Measurements from ENCODE around the gene SHLD1. TPM values are rescaled to one million over a fixed set of nuclear protein-coding genes. Genes with fewer than 3 reads are reported as not detected.
"Not testable (repeated sequence)": the region's sequence is repeated elsewhere in the genome, so short reads cannot be mapped to it uniquely, and the experiment has no call there.

The SHLD1 gene
- polyA plus RNA-seq, 3 donors from 2014 or later = 22.1 to 29.9 (median 27.0) TPM

DNA sequence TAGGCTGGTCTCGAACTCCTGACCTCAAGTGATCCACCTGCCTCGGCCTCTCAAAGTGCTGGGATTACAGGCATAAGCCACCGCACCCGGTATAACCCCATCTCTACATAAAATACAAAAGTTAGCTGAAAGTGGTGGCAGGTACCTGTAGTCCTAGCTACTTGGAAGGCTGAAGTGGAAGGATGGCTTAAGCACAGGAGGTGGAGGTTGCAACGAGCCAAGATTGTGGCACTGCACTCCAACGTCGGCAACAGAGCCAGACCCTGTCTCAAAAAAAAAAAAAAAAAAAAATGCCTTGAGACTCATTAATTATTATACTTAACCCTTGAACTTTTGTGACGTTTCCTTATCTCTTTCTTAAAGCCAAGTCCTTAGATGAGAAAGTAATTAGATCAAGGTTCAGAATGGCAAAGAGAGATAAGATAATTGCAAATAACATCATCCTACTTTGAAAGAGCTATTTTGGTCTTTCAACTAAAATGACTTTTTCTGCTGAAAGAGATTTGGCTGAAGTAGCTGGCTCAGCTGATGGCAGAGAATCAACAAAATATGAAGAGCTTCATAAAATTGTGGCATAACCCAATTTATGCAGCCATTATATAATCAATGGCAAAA, 4.7 kb upstream of the SHLD1 start:
- Mint-ChIP-seq H3K27ac (no peak overlapping the region), H3K4me1 (peaks cover 4 to 8% of the 10 kb centered on the region in 2 donors), H3K27me3 (ENCODE audit: low read depth in 3 of 3) (peaks cover 2 to 7% (median 4%) of the 10 kb centered on the region in 3 donors), H3K9me3 (peaks cover 0 to 3% (median 0%) of the 10 kb centered on the region in 6 donors), H3K4me3 (no peak overlapping the region), H3K36me3 (peaks cover 3 to 6% (median 4%) of the 10 kb centered on the region in 3 donors)
- DNase-seq = no peak

DNA sequence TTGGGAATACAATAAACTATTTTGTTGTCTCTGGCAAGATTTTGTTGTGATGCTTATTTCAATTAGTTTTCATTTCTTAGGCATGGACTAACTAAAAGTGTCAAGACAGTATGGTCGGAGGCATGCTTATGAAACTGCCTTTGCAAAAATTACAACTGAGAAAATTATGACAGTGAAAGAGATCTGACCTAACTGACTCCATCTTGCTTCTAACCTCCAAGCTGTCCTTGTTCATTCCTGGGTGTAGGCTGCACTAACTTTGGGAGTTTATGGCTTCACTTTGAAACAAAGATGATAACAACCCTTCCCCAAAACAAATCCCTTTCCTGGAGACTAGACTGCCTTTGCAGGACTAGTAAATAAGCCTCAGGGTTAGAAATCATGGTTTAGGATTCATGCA, 4.1 kb upstream of the SHLD1 start:
- no peak for DNase-seq

DNA sequence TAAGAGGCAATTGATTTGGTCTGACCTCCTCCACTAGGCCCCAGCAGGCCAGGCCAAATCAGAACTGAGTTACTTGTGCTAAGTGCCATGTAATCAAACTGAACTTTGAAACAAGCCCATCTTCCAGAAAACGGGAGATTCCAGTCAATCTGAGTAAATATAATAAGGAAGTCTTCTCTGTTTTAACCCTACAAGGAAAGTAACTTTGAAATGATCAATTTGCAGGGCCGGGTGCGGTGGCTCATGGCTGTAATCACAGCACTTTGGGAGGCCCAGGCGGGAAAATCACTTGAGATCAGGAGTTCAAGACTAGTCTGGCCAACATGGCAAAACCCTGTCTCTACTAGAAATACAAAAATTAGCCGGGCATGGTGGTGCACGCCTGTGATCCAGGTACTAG, 2.0 kb upstream of the SHLD1 start:
- peaks cover 15 to 23% of the 10 kb centered on the region in 2 donors for H3K4me1 Mint-ChIP-seq
- no peak overlapping the region for H3K27ac Mint-ChIP-seq
- peak overlapping the region in 2 of 5 donors; percentile 5 to 28 for H3K4me3 Mint-ChIP-seq

More for the DNA sequence above, 4.1 kb upstream of the SHLD1 start:
- Mint-ChIP-seq H3K9me3 (peaks cover 0 to 3% (median 0%) of the 10 kb centered on the region in 6 donors), H3K4me3 (no peak overlapping the region), H3K4me1 (peaks cover 7 to 13% of the 10 kb centered on the region in 2 donors), H3K27ac (no peak overlapping the region), H3K27me3 (ENCODE audit: low read depth in 3 of 3) (peaks cover 2 to 7% (median 4%) of the 10 kb centered on the region in 3 donors), H3K36me3 (peaks cover 3 to 6% (median 4%) of the 10 kb centered on the region in 3 donors)

DNA sequence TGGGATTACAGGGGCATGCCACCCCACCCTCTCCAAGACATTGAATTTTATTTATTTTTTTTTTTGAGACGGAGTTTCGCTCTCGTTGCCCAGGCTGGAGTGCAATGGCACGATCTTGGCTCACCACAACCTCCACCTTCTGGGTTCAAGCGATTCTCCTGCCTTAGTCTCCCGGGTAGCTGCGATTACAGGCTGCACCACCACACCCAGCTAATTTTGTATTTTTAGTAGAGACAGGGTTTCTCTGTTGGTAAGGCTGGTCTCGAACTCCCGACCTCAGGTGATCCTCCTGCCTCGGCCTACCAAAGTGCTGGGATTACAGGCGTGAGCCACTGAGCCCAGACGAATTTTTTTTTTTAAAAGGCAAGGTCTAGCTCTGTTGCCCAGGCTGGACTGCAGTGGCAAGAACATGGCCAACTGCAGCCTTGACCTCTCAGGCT, 669 bp upstream of the SHLD1 start:
- H3K4me1 Mint-ChIP-seq = peaks cover 18 to 23% of the 10 kb centered on the region in 2 donors
- not testable (repeated sequence) for H3K27me3 Mint-ChIP-seq (ENCODE audit: low read depth in 3 of 3); H3K36me3 Mint-ChIP-seq; DNase-seq; H3K27ac Mint-ChIP-seq; H3K9me3 Mint-ChIP-seq
- peak overlapping the region in 2 of 5 donors; percentile 87 to 91 for H3K4me3 Mint-ChIP-seq

More for the DNA sequence above, 2.0 kb upstream of the SHLD1 start:
- DNase-seq = no peak
- H3K9me3 Mint-ChIP-seq = peaks cover 0 to 3% (median 0%) of the 10 kb centered on the region in 6 donors
- peaks cover 3 to 6% (median 4%) of the 10 kb centered on the region in 3 donors for H3K36me3 Mint-ChIP-seq
- H3K27me3 Mint-ChIP-seq (ENCODE audit: low read depth in 3 of 3) = peaks cover 2 to 6% (median 2%) of the 10 kb centered on the region in 3 donors

DNA sequence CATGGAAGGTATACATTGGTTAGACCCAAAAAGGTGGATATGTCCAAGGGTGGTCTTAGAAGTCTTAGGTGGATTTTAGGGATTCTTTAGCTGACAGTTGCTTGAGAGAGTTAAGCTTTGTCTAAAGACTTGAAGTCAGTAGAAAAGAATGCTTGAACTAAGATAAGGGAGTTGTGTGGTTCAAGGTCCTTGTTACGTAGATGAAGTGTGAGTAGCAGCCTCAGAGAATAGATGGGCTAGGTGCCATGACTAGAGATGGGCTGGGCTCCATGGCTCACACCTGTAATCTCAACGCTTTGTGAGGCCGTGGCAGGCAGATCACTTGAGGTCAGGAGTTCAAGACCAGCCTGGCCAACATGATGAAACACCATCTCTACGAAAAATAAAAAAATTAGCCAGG, 1.7 kb downstream of the SHLD1 start:
- H3K27me3 Mint-ChIP-seq (ENCODE audit: low read depth in 3 of 3) = peaks cover 0 to 3% (median 2%) of the 10 kb centered on the region in 3 donors
- peaks cover 3 to 6% (median 4%) of the 10 kb centered on the region in 3 donors for H3K36me3 Mint-ChIP-seq
- peak overlapping the region; percentile 87 to 99 (median 91) for H3K4me3 Mint-ChIP-seq
- peaks cover 19 to 23% of the 10 kb centered on the region in 2 donors for H3K4me1 Mint-ChIP-seq
- no peak for DNase-seq
- H3K9me3 Mint-ChIP-seq = peaks cover 0 to 3% (median 0%) of the 10 kb centered on the region in 6 donors
- H3K27ac Mint-ChIP-seq = peak overlapping the region in 2 of 6 donors; percentile 31 to 93

DNA sequence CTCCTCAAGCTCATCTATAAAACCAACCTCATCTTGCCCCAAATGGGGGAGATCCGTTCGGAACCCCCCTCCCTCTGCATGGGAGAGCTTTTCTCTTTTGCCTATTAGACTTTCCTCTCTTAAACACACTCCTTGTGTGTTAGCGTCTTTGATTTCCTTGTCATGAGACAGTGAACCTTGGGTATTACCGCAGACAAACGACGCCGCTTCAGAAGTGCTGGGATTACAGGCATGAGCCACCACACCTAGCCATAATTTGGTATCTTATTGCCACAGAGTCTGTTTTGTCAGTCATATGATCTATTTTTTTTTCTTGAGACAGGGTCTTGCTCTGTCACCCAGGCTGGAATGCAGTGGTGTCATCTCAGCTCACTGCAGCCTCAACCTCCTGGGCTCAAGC, 3.6 kb downstream of the SHLD1 start:
- H3K4me1 Mint-ChIP-seq = peaks cover 21 to 23% of the 10 kb centered on the region in 2 donors
- peaks cover 0 to 5% (median 2%) of the 10 kb centered on the region in 3 donors for H3K27me3 Mint-ChIP-seq (ENCODE audit: low read depth in 3 of 3)
- H3K9me3 Mint-ChIP-seq = peaks cover 0 to 3% (median 0%) of the 10 kb centered on the region in 6 donors
- no peak overlapping the region for H3K27ac Mint-ChIP-seq
- no peak overlapping the region for H3K4me3 Mint-ChIP-seq
- peaks cover 4 to 13% (median 10%) of the 10 kb centered on the region in 3 donors for H3K36me3 Mint-ChIP-seq
- DNase-seq = no peak

DNA sequence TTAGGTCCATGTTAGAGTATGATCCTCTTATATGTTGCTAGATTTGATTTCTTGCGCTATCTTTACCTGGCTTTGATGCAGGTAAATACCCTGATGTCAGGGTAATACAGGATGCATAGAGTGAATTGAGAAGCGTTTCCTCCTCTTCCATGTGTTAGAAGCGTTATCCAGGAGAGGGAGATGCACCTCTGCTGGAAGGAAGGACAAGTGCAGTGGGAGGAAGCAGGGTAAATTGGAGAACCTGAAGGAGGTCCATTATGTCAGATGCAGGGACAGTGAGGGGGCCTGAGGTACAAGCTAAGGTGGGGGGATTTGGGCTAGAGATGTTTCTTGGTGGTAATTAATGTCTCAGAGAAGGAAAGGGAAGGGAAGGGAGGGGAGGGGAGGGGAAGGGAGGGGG, 7.7 kb downstream of the SHLD1 start:
- Mint-ChIP-seq H3K27me3 (ENCODE audit: low read depth in 3 of 3) (peaks cover 0 to 1% (median 0%) of the 10 kb centered on the region in 3 donors), H3K9me3 (no peaks in the 10 kb centered on the region), H3K36me3 (peaks cover 5 to 24% (median 20%) of the 10 kb centered on the region in 3 donors), H3K4me1 (peaks cover 7 to 12% of the 10 kb centered on the region in 2 donors), H3K27ac (no peak overlapping the region), H3K4me3 (no peak overlapping the region)
- no peak for DNase-seq

DNA sequence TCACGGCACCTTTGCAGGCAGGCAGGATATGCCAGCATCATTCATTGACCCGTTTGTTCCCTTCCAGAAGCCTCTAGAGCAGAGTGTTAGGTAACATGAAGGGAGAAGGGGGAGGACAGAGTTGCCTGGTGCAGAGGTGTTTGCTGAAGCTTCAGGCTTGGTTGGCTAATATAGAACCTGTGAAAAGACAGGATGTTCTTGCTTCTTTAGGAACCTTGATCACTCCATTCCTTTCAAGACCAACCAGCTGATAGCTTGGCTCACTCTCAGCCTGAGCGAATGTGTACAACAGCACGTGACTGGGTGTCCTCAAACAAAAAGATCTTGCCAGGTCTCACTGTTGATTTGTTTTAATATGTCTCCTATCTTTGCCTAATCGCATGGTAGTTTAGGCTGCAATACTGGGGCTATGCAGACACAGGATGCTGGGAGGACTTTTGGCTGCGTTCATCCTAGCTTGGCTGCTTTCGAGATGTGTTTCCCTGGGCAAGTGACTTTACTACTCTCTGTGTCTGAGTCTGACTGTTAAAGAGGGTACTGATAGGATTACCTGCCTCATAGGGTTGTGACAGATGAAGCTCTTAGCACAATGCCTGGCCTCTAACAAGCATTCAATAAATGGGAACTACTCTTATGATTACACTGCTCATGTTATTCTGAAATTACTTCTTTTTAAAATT, 16.0 kb downstream of the SHLD1 start:
- H3K4me1 Mint-ChIP-seq = peaks cover 11 to 28% of the 10 kb centered on the region in 2 donors
- H3K27me3 Mint-ChIP-seq (ENCODE audit: low read depth in 3 of 3) = no peaks in the 10 kb centered on the region

DNA sequence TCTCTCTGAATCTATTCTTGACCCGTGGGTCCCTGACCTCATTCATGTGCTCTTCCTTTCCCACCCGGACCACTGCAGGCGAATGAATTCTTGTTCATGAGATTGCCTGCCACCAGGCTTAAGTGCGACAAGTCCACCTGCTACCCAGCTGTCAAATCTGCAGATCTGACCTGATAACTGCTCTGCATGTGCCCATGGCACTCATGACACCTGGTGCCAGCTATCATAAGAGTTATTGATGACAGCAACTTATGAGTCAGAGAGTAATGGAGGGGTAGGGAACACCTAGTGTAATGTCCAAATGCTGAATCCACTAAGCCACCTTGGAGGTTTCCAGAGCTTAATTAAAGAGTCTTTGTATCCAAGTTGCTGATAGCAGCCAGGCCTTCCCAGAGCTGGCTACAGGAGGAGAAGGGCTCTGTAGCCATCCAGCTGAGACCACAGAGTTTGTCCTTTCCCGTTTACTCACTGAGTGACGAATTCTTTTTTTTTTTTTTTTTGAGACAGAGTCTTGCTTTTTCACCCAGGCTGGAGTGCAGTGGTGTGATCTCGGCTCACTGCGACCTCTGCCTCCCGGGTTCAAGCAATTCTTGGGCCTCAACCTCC, 17.4 kb downstream of the SHLD1 start:
- peak overlapping the region in 1 of 6 donors; percentile 33 for H3K27ac Mint-ChIP-seq
- no peak for DNase-seq
- no peak overlapping the region for H3K4me3 Mint-ChIP-seq
- no peaks in the 10 kb centered on the region for H3K27me3 Mint-ChIP-seq (ENCODE audit: low read depth in 3 of 3)
- H3K36me3 Mint-ChIP-seq = peaks cover 8 to 19% (median 14%) of the 10 kb centered on the region in 3 donors
- H3K9me3 Mint-ChIP-seq = no peaks in the 10 kb centered on the region
- peaks cover 7 to 30% of the 10 kb centered on the region in 2 donors for H3K4me1 Mint-ChIP-seq

More for the DNA sequence above, 16.0 kb downstream of the SHLD1 start:
- no peak for DNase-seq
- H3K36me3 Mint-ChIP-seq = peaks cover 8 to 19% (median 14%) of the 10 kb centered on the region in 3 donors
- H3K9me3 Mint-ChIP-seq = no peaks in the 10 kb centered on the region
- no peak overlapping the region for H3K4me3 Mint-ChIP-seq
- H3K27ac Mint-ChIP-seq = peak overlapping the region in 1 of 6 donors; percentile 64

DNA sequence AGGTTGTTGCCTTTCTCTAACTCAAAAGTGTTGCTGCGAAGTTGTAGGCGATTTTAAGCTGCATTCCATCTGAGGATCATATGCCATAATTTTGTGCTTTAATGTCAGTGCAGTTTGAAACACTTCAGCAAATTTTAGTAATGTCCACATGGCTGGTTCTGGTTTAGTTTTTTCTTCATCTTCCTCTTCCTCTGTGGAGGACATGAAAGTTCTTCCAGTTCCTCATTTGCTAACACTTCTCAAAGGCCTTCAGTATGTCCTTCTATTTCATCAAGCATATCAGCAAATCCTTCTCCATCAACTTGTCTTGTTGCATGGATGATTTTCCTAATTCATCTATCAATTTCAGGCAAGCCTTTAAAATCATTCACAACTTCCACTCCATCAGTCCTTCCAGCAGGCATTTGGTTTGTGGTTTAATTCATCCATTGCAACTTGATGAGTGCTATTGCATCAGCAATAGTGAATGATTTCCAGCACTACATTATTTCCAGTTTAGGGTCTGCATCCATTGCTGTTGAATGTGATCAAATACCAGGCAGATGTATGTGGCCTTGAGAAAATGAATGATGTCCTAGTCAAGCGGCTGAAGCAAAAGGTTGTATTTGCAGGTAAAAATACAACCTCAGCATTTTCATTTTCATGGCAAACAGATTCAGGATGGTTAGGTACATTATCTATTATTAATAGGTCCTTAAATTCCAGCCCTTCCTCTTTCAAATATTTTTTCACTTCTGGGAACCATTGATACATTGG, 20.2 kb downstream of the SHLD1 start:
- Mint-ChIP-seq H3K9me3 (no peaks in the 10 kb centered on the region), H3K27ac (peak overlapping the region in 1 of 6 donors; percentile 9), H3K27me3 (ENCODE audit: low read depth in 3 of 3) (no peaks in the 10 kb centered on the region), H3K4me3 (no peak overlapping the region), H3K4me1 (peaks cover 4 to 23% of the 10 kb centered on the region in 2 donors), H3K36me3 (peaks cover 13 to 34% (median 14%) of the 10 kb centered on the region in 3 donors)
- no peak for DNase-seq

DNA sequence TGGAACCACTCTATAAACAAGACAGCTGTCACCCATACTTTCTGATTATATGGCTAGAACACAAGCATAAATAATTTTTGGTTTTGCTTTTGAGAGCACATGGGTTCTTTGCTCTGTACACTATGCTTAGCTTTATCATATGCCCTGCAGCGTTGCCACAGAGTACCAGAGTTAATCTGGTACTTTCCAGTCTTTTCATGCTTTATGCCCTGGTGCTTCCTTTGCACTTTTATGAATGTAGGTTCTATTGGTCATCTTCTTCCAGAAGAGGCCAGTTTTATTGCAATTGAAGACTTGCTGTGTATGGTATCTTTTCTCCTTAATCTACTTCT, 20.8 kb downstream of the SHLD1 start:
- no peaks in the 10 kb centered on the region for H3K9me3 Mint-ChIP-seq
- H3K4me3 Mint-ChIP-seq = no peak overlapping the region
- DNase-seq = no peak
- H3K27ac Mint-ChIP-seq = no peak overlapping the region
- H3K36me3 Mint-ChIP-seq = peaks cover 13 to 32% (median 14%) of the 10 kb centered on the region in 3 donors
- H3K4me1 Mint-ChIP-seq = peaks cover 4 to 23% of the 10 kb centered on the region in 2 donors
- H3K27me3 Mint-ChIP-seq (ENCODE audit: low read depth in 3 of 3) = no peaks in the 10 kb centered on the region

DNA sequence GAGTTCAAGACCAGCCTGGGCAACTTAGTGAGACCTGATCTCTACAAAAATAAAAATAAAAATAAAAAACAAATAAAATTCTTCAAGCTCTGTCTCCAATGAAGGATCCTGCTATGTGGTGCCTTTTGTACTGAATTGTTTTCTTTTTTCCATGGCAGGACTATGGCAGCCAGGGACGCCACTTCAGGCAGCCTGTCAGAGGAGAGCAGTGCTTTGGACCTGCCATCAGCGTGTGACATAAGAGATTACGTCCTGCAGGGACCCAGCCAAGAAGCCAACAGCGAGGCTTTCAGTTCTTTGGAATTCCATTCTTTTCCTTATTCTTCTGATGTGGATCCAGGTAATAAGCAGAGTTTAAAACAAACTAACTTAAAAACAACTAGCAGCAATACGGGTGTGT, 22.5 kb downstream of the SHLD1 start:
- H3K36me3 Mint-ChIP-seq = peaks cover 13 to 28% (median 13%) of the 10 kb centered on the region in 3 donors
- no peak for DNase-seq
- H3K4me3 Mint-ChIP-seq = no peak overlapping the region
- H3K9me3 Mint-ChIP-seq = no peaks in the 10 kb centered on the region
- H3K27ac Mint-ChIP-seq = no peak overlapping the region
- no peaks in the 10 kb centered on the region for H3K27me3 Mint-ChIP-seq (ENCODE audit: low read depth in 3 of 3)
- peaks cover 2 to 23% of the 10 kb centered on the region in 2 donors for H3K4me1 Mint-ChIP-seq

DNA sequence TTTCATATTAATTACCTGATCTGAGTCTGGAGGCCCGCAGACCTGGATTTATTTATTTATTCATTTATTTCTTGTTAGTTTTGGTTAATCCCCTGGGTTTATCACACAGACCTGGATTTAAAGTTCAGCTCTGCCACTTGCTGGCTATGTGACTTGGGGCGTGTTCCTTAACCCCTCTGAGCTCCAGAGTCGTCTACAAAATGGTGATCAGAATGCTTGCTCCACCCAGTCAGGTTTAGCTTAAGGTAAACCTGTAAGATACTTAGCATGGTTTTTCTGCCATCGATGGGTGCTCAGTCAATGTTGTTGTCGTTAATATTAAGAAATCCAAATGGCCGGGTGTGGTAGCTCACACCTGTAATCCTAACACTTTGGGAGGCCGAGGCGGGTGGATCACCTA, 23.4 kb downstream of the SHLD1 start:
- Mint-ChIP-seq H3K27ac (peak overlapping the region in 1 of 6 donors; percentile 34), H3K4me3 (no peak overlapping the region), H3K4me1 (peaks cover 0 to 18% of the 10 kb centered on the region in 2 donors), H3K27me3 (ENCODE audit: low read depth in 3 of 3) (no peaks in the 10 kb centered on the region), H3K9me3 (no peaks in the 10 kb centered on the region), H3K36me3 (peaks cover 11 to 25% (median 12%) of the 10 kb centered on the region in 3 donors)
- no peak for DNase-seq

Data from immature natural killer cell (primary cell).